ENCODE results near the gene CCDC7. TPM values are rescaled to one million over a fixed set of nuclear protein-coding genes. Genes with fewer than 3 reads are reported as not detected.
"Not testable (repeated sequence)": the region's sequence is repeated elsewhere in the genome, so short reads cannot be mapped to it uniquely, and the experiment has no call there.

Gene CCDC7
- total RNA-seq, 1 experiment from 2014 or later, result 1.9 TPM

GRCh38 chr10:32629910-32630309, 184.0 kb downstream of the CCDC7 start (continued):
- TF ChIP-seq NR2C2 (CRISPR knock-in tag; IDR thresholded peaks at IDR 0.05), result no peak

- TF ChIP-seq CREM (CRISPR knock-in tag; IDR thresholded peaks at IDR 0.05), result no peak
- ChIA-PET CTCF (no interaction called here), POLR2A (no interaction called here)
- Mint-ChIP-seq H3K27ac (no peak overlapping the region), H3K36me3 (peaks cover 31% of the 10 kb centered on the region), H3K27me3 (ENCODE audit: low read depth) (peaks cover 2% of the 10 kb centered on the region; the same call in 1 of the 2 replicates), H3K4me3 (no peak overlapping the region), H3K9me3 (peaks cover 66% of the 10 kb centered on the region), H3K4me1 (no peaks in the 10 kb centered on the region)
- ATAC-seq, result no peak
- no peak for DNase-seq (ENCODE audit: low spot score)
These were observed 200.6 kb downstream of the CCDC7 start for GRCh38 chr10:32646535-32646934.

GRCh38 chr10:32650246-32650655, 204.3 kb downstream of the CCDC7 start:
- DNase-seq (ENCODE audit: low spot score) (no peak), ATAC-seq (peak; percentile 60; the same call in 1 of the 2 replicates)
- Mint-ChIP-seq H3K4me1 (no peaks in the 10 kb centered on the region), H3K9me3 (peaks cover 61% of the 10 kb centered on the region), H3K36me3 (peaks cover 26% of the 10 kb centered on the region), H3K27me3 (ENCODE audit: low read depth) (no peaks in the 10 kb centered on the region; the same call in 1 of the 2 replicates), H3K4me3 (no peak overlapping the region), H3K27ac (no peak overlapping the region)
- POLR2A ChIA-PET, result no interaction called here
- CTCF ChIA-PET, result interaction anchor here (1.1 kb wide), 1 partner anchor 22 kb away, joined by 3 read pairs; no protein-coding TSS in a partner anchor
- TF ChIP-seq TCF7 (CRISPR knock-in tag; IDR thresholded peaks at IDR 0.05; ENCODE audit: low read depth), result no peak

GRCh38 chr10:32657430-32657829, 211.5 kb downstream of the CCDC7 start:
- DNase-seq (ENCODE audit: low spot score); H3K27me3 Mint-ChIP-seq (ENCODE audit: low read depth); ATAC-seq; POLR2A ChIA-PET; H3K27ac Mint-ChIP-seq; H3K4me1 Mint-ChIP-seq; CTCF ChIA-PET; H3K4me3 Mint-ChIP-seq: not testable (repeated sequence)
- Mint-ChIP-seq H3K9me3 (peaks cover 73% of the 10 kb centered on the region), H3K36me3 (peaks cover 54% of the 10 kb centered on the region)

- Mint-ChIP-seq H3K27me3 (ENCODE audit: low read depth) (no peaks in the 10 kb centered on the region), H3K4me1 (no peaks in the 10 kb centered on the region; the same call in 1 of the 2 replicates), H3K9me3 (peaks cover 47% of the 10 kb centered on the region), H3K4me3 (no peak overlapping the region), H3K36me3 (peaks cover 30% of the 10 kb centered on the region), H3K27ac (no peak overlapping the region)
- CTCF ChIA-PET, result no interaction called here
- no peak for DNase-seq (ENCODE audit: low spot score)
- no peak for ATAC-seq
- POLR2A ChIA-PET, result no interaction called here
- no peak for TF ChIP-seq ARID4B (CRISPR knock-in tag; IDR thresholded peaks at IDR 0.05; ENCODE audit: borderline replicate concordance)
- TF ChIP-seq ATF2 (CRISPR knock-in tag; IDR thresholded peaks at IDR 0.05; ENCODE audit: borderline replicate concordance, low read depth), result no peak
- no peak for TF ChIP-seq ZNF671 (CRISPR knock-in tag; IDR thresholded peaks at IDR 0.05)
- TF ChIP-seq NR3C1 (CRISPR knock-in tag; conservative IDR thresholded peaks at IDR 0.05; ENCODE audit: low read depth), result no peak
- TF ChIP-seq AR (CRISPR knock-in tag; IDR thresholded peaks at IDR 0.05), result no peak
- no peak for TF ChIP-seq ZNF423 (CRISPR knock-in tag; IDR thresholded peaks at IDR 0.05)
- TF ChIP-seq JAZF1 (CRISPR knock-in tag; IDR thresholded peaks at IDR 0.05), result no peak
- no peak for TF ChIP-seq FOXP4 (CRISPR knock-in tag; IDR thresholded peaks at IDR 0.05)
- TF ChIP-seq CREB1 (CRISPR knock-in tag; IDR thresholded peaks at IDR 0.05), result no peak
- no peak for TF ChIP-seq MLX (CRISPR knock-in tag; IDR thresholded peaks at IDR 0.05)
- TF ChIP-seq ZBTB43 (CRISPR knock-in tag; IDR thresholded peaks at IDR 0.05), result no peak
- TF ChIP-seq OVOL2 (CRISPR knock-in tag; IDR thresholded peaks at IDR 0.05; ENCODE audit: borderline replicate concordance), result no peak
These were observed 215.4 kb downstream of the CCDC7 start for GRCh38 chr10:32661346-32661745.
